Cardiac atrium fibroblast (primary cell): ENCODE measurements around the gene HIP1. TPM values are rescaled to one million over a fixed set of nuclear protein-coding genes. Genes with fewer than 3 reads are reported as not detected.

Source experiments
- total RNA-seq: library from RNA; depleted of rRNA; stranded (reverse); fragments of >200 nt; gene quantifications from 2 replicates; pipeline ENCODE4 v1.2.3, GENCODE V29; 2015

The HIP1 gene
- 3.1 and 5.0 TPM in 2 replicates for total RNA-seq

DNA sequence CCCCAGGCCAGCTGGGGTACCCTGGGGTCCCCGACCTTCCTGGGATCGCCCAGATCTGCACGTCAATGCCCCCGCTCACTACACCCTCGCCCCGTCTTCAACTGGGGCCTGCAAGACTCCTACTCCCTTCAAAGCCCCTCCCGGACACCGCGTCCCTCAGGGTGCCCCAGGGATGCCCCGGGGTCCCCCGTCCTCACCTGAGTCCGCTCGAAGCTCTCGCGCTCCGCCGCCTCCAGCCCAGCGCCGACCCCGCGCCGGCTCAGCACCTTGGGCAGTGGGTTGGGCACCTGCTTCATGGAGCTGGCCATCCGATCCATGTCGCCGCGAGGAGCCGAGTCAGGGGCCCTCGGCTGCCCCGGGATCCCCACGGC, at the start of gene HIP1:
Gene HIP1 (minus strand): TSS at position 338 of the 371 bp plus-strand sequence. CDS start 21 bp downstream, at position 317.

DNA sequence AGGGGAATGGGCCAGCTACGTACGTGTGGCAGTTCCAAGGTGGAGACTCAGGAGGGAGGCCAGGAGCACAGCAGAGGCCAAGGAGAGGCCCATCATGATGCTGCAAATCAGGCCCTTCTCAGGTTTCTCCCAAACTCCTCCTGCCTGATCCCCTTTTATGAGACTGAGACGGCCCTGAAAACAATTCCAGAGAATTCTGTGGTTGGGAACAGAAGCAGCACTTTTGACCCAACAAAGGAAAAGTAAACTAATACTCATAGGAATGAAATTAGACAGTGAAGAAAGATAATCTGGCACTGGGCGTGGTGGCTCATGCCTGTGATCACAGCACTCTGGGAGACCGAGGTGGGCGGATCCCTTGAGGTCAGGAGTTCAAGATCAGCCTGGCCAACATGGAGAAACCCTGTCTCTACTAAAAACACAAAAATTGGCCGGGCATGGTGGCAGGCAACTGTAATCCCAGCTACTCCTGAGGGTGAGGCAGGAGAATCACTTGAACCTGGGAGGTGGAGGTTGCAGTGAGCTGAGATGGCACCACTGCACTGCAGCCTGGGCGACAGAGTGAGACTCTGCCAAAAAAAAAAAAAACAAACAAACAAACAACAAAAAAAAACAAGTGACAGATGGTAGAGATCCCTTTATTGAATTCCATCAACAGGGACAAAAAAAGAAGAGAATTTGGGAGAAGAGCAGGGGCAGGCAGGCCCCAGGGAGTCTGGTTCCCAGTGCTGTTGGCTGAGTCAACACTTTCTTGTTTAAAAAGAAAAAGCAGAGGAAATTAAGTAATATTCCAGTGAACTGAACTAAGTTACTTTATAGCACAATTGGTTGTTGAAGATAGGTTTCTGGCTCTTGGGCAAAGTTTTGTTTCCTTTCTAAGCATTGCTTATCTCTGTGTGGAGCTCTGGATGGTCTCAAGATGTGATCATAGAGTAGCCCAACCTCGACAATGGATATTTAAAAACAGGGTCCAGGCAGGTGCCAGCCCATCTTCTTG, 33.6 kb upstream of the HIP1 start, which contains the start of gene CCL26:
Gene CCL26 (minus strand): TSS at position 131 of the 997 bp plus-strand sequence. CDS start 35 bp downstream, at position 96.

DNA sequence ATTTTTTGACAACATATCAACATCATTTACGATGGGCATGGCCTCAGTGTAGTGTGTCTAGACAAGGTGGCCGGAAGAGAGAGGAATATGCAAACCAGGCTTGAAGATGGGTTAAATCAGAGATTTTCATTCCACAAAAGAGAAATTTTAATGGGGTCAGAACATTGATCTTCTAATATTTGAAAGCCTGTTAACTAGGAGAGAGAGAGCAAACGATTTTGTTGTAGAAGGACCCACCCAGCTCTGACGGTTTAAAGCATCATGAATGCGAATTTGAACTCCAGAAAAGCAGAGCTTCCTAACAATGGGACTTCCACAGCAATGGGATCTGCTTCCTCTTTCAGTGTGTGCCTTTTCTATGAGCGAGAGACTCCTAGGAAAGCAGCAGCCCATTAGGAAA, 246.7 kb downstream of the HIP1 start, which contains the start of gene SPDYE5:
Gene SPDYE5 (plus strand): TSS at position 301 of the 400 bp plus-strand sequence. CDS start 1,728 bp downstream, outside the sequence.

DNA sequence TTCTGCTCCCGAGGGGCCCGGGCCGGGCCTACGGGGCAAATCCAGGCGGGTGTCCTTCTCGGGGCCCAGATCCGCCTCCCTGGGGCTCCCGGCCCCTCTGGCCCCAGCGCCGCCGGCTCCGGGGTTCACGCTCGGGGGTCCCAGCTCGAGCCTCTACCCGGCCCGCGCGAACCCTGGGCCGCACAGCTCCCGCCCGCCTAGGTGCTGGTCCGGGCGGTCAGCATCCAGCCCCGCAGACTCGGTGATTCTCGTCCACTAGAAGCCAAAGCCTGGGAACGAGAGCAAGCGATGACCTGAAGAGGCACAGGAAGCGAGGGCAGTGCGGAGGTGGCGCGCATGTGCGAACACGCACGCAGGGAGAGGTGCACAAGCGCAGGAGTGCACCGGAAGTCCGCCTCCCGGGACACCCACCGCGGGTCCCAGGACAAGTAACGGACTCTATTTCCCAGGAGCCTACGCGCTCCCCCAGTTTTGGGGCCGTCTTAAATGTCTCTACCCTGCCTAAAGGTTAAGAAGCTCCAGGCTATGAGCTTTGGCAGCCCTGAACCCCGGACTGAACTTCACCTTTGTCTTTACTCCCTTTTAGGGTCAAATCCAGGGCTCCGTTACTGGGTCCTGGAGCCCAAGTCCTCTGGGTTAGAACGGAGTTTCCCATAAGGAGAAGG, 252.6 kb downstream of the HIP1 start, which contains the start of gene POM121C:
Gene POM121C (minus strand): TSS at position 321 of the 665 bp plus-strand sequence. CDS start 44,803 bp downstream, outside the sequence.

Other genes with a start within 250 kb of the HIP1 start
- not detected in 2 replicates for gene SPDYE5, start 246.6 kb downstream of the HIP1 start, total RNA-seq
- gene CCL26, start 33.3 kb upstream of the HIP1 start, total RNA-seq = not detected in 2 replicates
- not detected in 2 replicates for gene CCL24, start 74.9 kb upstream of the HIP1 start, total RNA-seq
- 42.1 and 48.3 TPM in 2 replicates for gene RHBDD2, start 140.1 kb upstream of the HIP1 start, total RNA-seq
- gene POR, start 176.2 kb upstream of the HIP1 start, total RNA-seq = 67.0 and 68.5 TPM in 2 replicates